ENCODE measurements around the gene PHIP. TPM values are rescaled to one million over a fixed set of nuclear protein-coding genes. Genes with fewer than 3 reads are reported as not detected.

Gene PHIP
- total and polyA plus RNA-seq, 2 of the 8 experiments (the other 6 are each of a cell fraction or from before 2014, with no cell fraction given) = 7.3 to 56.2 TPM

DNA sequence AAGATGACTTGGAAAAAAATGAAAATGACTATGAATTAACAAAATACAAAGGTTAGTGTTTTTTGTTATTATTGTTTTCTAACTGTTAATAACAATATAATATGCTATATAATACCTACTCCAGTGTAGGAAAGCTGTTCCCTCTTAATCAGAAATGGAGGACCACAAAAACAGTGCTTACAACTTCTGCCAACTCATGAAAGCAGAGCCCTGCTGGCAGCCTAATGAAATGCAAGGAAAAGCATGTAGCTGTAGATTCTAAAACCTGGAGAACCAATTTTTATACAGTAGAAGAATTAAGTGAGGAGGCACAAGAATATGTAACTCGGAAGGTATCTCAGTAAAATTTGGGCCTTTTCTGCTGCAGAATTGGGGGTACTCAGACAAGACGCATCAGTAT is 29.4 kb downstream of the PHIP start:
- DNase-seq (ENCODE audit: low read depth in 1 of 2, low spot score in 2 of 2) (no peak), FAIRE-seq (no peak)
- Histone ChIP-seq H4K20me1 (replicated peaks in 1 of 2; ENCODE audit: control insufficient read depth in 1 of 2, insufficient read depth in 2 of 2, low read length in 2 of 2) (peaks cover 1 to 7% of the 10 kb centered on the region in 2 experiments), H3K4me3 (ENCODE audit: extremely low read depth in 1 of 4, insufficient read depth in 2 of 4, low read depth in 3 of 4, low read length in 4 of 4) (no peak overlapping the region), H3K27ac (ENCODE audit: low read depth, low read length) (no peak overlapping the region), H2BK15ac (ENCODE audit: low read length) (no peak overlapping the region), H3K23ac (ENCODE audit: insufficient read length) (no peak overlapping the region), H3K36me3 (ENCODE audit: control insufficient read depth in 2 of 4, insufficient read depth in 4 of 4, low read length in 3 of 4) (peaks cover 0 to 25% (median 10%) of the 10 kb centered on the region in 4 experiments; a peak in 4 of 8 replicates), H3K56ac (replicated peaks; ENCODE audit: insufficient read length, low read depth, low read length) (no peak overlapping the region), H3K4me2 (ENCODE audit: insufficient read depth in 1 of 2, low read depth in 2 of 2, low read length in 2 of 2) (no peak overlapping the region; a peak in 1 of 4 replicates), H3K14ac (ENCODE audit: insufficient read length) (no peak overlapping the region), H3K27me3 (replicated peaks in 1 of 4; ENCODE audit: control insufficient read depth in 3 of 4, extremely low read depth in 1 of 4, insufficient read depth in 3 of 4, low read length in 3 of 4) (no peaks in the 10 kb centered on the region), H3K9me3 (ENCODE audit: insufficient read depth in 2 of 2, low read depth in 1 of 2, low read length in 1 of 2) (no peaks in the 10 kb centered on the region), H4K5ac (ENCODE audit: insufficient read length, low read depth, low read length) (no peak overlapping the region), H3K18ac (ENCODE audit: extremely low read depth, low read length) (no peak overlapping the region), H2AK5ac (ENCODE audit: low read depth, low read length) (no peak overlapping the region), H3K9ac (replicated peaks in 1 of 4; ENCODE audit: extremely low read depth in 1 of 4, low read depth in 3 of 4, low read length in 3 of 4) (no peak overlapping the region), H3K79me1 (ENCODE audit: low read depth, low read length) (no peaks in the 10 kb centered on the region), H4K8ac (ENCODE audit: extremely low read depth, insufficient read depth, low read length) (no peak overlapping the region), H2BK20ac (ENCODE audit: low read length) (no peak overlapping the region), H3K23me2 (ENCODE audit: low read depth, low read length) (no peaks in the 10 kb centered on the region), H3K4ac (replicated peaks; ENCODE audit: insufficient read length, low read depth, low read length) (no peak overlapping the region), H4K91ac (replicated peaks; ENCODE audit: insufficient read length, low read length) (no peak overlapping the region), H2BK12ac (ENCODE audit: low read depth, low read length) (no peak overlapping the region), H2BK120ac (replicated peaks; ENCODE audit: low read depth, low read length) (no peak overlapping the region), H2AFZ (ENCODE audit: low read length) (no peak overlapping the region), H3K4me1 (replicated peaks in 1 of 4; ENCODE audit: control insufficient read depth in 3 of 4, insufficient read depth in 4 of 4, low read length in 3 of 4) (peaks cover 0 to 6% (median 0%) of the 10 kb centered on the region in 4 experiments; a peak in 1 of 7 replicates), H2BK5ac (ENCODE audit: low read depth, low read length) (no peak overlapping the region), H3K79me2 (ENCODE audit: control insufficient read depth in 1 of 2, insufficient read depth in 2 of 2, low read length in 2 of 2) (peaks cover 0 to 90% of the 10 kb centered on the region in 2 experiments; a peak in 2 of 4 replicates)
- ChIA-PET POLR2A (ENCODE audit: partially characterized antibody) (interaction anchor here (0.7 to 1.8 kb wide), 3 partner anchors 10 to 16 kb away, joined by 3 to 7 read pairs (median 5); no protein-coding TSS in a partner anchor), CTCF (ENCODE audit: partially characterized antibody) (interaction anchor here (0.6 to 1.7 kb wide), 8 partner anchors 9 to 565 kb away, joined by 3 to 4 read pairs (median 3); no protein-coding TSS in a partner anchor)
- 90% methylated on average over 2 of the region's 2 CpGs; no CpG with 5 or more reads in 1 of the 2 experiments for WGBS, 2 experiments (ENCODE audit: extremely low coverage in 1 of 2, insufficient coverage in 1 of 2, insufficient read length in 1 of 2, insufficient replicate concordance in 2 of 2, low coverage in 1 of 2, low lambda C conversion rate in 2 of 2, missing lambda C conversion rate in 1 of 2)
- no peak for TF ChIP-seq YY1 (IDR thresholded peaks at IDR 0.05; ENCODE audit: low read depth, low read length)
- no peak for TF ChIP-seq SIX5 (IDR thresholded peaks at IDR 0.05; ENCODE audit: low read depth, low read length)
- TF ChIP-seq BACH1 (IDR thresholded peaks at IDR 0.05; ENCODE audit: low read length) = peak; percentile 93
- TF ChIP-seq MAFK (IDR thresholded peaks at IDR 0.05; ENCODE audit: low read depth, low read length) = peak; percentile 80
- TF ChIP-seq RAD21 (IDR thresholded peaks at IDR 0.05 in 1 of 2, conservative IDR thresholded peaks at IDR 0.05 in 1 of 2; ENCODE audit: low read depth in 2 of 2, low read length in 2 of 2) = peak; percentile 20 to 36; a peak in 2 of 4 replicates
- TF ChIP-seq SIN3A (conservative IDR thresholded peaks at IDR 0.05 in 1 of 2, IDR thresholded peaks at IDR 0.05 in 1 of 2; ENCODE audit: low read depth in 1 of 2, low read length in 2 of 2) = no peak
- TF ChIP-seq NANOG (IDR thresholded peaks at IDR 0.05; ENCODE audit: insufficient read depth, low read depth, low read length, poor library complexity, severe bottlenecking) = no peak
- no peak for TF ChIP-seq SAP30 (IDR thresholded peaks at IDR 0.05; ENCODE audit: insufficient read depth, insufficient replicate concordance, low read length)
- TF ChIP-seq CHD2 (IDR thresholded peaks at IDR 0.05; ENCODE audit: low read length) = no peak
- TF ChIP-seq CREB1 (IDR thresholded peaks at IDR 0.05) = no peak
- TF ChIP-seq, protein P1, sequence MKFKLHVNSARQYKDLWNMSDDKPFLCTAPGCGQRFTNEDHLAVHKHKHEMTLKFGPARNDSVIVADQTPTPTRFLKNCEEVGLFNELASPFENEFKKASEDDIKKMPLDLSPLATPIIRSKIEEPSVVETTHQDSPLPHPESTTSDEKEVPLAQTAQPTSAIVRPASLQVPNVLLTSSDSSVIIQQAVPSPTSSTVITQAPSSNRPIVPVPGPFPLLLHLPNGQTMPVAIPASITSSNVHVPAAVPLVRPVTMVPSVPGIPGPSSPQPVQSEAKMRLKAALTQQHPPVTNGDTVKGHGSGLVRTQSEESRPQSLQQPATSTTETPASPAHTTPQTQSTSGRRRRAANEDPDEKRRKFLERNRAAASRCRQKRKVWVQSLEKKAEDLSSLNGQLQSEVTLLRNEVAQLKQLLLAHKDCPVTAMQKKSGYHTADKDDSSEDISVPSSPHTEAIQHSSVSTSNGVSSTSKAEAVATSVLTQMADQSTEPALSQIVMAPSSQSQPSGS (IDR thresholded peaks at IDR 0.05; ENCODE audit: low read length) = no peak

Measured in H1 (cell line).